HG02763 (cell line): Measurements from ENCODE around the gene SCAPER.
"Not testable (repeated sequence)": the region's sequence is repeated elsewhere in the genome, so short reads cannot be mapped to it uniquely, and the experiment has no call there.

ENCODE experiments used
- ATAC-seq: cut with Tn5 transposase; IDR thresholded peaks from one replicate; pipeline ENCODE4 v1.9.1; 2021; ENCODE audit warnings: mild to moderate bottlenecking, moderate library complexity; ENCODE audit not compliant: unreplicated experiment

Gene SCAPER

DNA sequence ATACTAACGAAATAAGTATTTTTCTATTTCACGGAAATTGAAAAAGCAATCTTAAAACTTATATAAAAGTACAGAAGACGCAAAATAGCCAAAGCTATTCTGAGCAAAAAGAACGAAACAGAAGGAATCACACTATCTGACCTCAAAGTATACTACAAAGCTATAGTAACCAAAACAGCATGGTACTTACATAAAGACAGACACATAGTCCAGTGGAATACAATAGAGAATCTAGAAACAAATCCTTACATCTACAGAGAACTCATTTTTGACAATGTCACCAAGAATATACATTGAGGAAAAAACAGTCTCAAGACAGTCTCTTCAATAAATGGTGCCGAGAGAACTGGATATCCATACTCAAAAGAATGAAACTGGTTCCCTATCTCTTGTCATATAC, 322.6 kb downstream of the SCAPER start:
- no peak for ATAC-seq

GRCh38 chr15:76577879-76578512, 327.1 kb downstream of the SCAPER start:
- ATAC-seq: no peak

GRCh38 chr15:76576523-76577279, 328.4 kb downstream of the SCAPER start:
- no peak for ATAC-seq

GRCh38 chr15:76575679-76576078, 329.5 kb downstream of the SCAPER start:
- ATAC-seq: no peak

- peak; percentile 80 for ATAC-seq
Measured at GRCh38 chr15:76575274-76575673, 329.9 kb downstream of the SCAPER start.

DNA sequence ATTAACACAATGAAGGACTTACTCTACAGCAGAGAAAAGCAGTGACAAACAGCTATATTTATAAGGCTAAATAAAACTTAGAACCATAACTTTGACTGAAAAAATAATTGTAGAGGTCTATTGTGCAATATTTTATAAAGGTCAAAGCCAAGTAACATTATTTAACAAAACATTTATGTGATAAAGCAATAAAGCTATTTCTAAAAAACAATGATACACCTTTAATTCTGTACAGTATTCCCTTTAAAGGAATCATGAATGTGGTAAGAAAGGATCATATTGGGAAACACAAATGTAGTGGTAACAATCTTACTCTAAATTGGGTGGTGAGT, 332.2 kb downstream of the SCAPER start:
- ATAC-seq: no peak

DNA sequence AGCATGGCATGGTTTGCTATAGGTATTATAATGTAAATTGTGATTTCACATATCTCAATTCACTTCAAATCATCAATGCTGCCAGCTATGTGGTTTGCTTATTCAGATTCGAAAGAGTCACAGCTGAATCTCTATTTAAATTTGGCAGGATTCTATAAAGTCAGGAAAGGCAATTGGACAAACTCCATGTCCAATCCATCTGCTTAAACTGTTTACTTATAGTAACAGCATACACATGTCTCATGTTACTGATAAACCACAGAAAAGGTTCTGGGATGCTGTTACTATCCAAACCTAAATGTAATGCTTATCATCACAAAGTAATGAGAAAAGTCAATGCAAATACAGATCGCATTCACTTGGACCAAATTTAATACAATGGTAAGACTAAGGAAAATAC, 338.9 kb downstream of the SCAPER start:
- no peak for ATAC-seq

DNA sequence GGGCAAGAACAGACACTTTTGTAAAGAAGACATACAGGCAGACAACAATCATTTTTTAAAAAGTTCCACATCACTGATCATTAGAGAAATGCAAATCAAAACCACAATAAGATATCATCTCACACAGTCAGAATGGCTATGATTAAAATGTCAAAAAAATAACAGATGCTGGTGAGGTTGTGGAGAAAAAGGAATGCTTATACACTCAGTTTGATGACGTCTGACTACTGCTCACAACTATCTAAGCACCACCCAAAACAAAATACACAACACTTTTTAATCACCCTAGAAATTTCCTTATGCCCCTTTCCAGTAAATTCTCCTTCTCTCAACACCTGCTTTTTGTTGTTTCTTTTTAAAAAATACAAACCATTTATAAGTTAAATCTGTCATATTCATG, 339.8 kb downstream of the SCAPER start:
- no peak for ATAC-seq

GRCh38 chr15:76555247-76555646, 349.9 kb downstream of the SCAPER start:
- no peak for ATAC-seq

- no peak for ATAC-seq
Measured at GRCh38 chr15:76553564-76553963, 351.6 kb downstream of the SCAPER start.

- ATAC-seq: no peak
Measured at GRCh38 chr15:76553102-76553501, 352.0 kb downstream of the SCAPER start.

GRCh38 chr15:76546805-76547204, 358.3 kb downstream of the SCAPER start:
- no peak for ATAC-seq

DNA sequence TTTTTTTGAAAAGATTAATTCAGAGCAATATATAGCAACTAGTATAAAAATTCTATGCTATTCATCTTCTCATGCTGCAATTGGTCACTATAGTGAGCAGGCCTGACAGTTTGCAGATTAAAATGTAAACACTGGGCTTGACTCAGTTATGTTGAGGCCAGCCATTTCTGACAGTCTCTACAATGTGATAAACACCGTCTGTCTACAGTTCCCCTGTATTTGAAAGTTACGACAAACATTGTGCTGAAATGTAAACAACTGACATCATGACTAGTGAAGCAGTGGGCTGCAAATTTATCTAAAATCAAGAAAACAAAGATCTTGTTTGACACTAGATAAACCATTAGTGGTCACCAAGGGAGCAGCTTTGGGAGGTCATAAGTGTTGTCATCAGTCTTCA, 371.1 kb downstream of the SCAPER start:
- ATAC-seq: no peak

DNA sequence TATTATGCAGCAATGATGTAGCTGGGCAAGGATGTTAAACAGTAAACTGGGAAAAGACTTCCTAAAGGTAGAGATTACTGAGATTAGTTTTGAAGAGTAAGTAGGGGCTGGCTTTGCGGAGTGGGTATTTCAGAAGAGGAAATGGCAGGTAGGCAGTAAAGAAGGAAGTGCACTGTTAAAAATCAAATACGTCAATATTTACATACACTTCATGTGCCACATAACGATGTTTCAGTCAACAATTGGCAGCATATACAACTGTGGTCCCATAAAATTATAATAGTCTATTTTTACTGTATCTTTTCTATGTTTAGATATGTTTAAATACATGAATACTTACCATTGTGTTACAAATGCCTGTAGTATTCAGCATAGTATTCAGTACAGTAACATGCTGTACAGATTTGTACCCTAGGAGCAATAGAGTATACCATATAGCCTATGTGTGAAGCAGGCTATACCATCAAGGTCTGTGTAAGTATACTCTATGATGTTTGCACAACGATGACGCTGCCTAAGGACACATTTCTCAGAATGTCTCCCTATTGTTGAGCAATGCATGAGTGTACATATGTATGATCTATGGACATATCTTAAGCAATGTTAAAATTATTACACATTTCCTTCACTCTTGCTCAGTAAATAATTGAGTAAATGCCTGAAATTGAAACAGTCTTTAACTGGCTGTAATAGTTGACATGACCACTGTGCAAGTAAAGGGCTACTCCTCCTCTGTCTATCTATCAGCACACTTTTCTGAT, 371.9 kb downstream of the SCAPER start:
- ATAC-seq: no peak

DNA sequence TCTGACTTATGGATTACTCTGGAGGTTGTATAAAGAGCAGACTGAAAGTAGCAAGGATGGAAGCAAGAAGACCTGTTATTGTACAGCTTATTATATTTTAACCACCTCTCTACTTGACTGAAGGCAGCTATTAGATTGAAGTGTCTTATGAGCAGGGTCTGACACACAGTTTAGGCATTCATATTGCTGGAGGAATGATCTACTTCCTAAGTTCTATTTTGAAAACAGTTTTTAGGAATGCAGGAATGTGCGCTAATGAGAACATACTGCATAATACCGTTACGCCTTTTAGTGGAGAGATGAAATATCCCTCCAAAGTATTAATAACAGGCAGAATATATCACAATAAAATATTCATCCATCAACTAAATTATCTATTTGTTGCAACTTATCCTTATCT, 375.2 kb downstream of the SCAPER start:
- no peak for ATAC-seq

DNA sequence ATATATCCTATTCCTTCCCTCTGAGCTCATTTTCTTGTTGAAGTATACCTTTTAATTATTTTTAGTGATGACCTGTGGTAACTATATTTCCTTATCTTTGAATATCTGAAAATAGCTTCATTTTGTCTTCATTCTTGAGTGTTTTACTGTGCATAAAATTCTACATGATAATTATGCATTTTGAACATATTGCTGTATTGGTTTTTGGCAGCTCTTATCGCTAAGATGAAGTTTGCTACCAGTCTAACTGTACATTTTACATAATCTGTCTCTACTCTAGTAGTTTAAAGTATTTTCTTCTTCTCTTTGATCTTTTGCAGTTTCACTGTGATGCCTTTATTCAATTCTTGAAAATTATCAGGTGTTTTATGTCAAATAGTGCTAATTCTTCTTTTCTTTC, 379.0 kb downstream of the SCAPER start:
- ATAC-seq: no peak

DNA sequence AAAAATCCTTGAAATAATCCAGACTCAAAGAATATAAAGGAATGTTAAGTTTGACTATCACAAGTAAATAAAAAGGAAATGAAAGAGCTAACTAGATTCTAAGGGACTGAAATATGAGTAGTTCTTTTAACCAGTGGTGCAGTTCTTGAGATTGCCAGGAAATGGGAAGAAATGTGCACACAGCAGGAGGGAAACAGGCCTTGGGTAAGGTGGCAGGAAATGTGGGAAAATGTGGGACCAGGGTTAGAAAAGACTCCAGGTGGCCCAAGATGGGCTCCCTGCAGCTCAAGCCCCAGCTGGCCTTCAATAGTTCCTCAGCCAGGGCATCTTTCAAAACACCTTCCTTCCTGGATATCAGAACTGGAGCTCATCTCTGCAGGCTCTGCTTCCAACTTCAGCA, 387.2 kb downstream of the SCAPER start:
- no peak for ATAC-seq

DNA sequence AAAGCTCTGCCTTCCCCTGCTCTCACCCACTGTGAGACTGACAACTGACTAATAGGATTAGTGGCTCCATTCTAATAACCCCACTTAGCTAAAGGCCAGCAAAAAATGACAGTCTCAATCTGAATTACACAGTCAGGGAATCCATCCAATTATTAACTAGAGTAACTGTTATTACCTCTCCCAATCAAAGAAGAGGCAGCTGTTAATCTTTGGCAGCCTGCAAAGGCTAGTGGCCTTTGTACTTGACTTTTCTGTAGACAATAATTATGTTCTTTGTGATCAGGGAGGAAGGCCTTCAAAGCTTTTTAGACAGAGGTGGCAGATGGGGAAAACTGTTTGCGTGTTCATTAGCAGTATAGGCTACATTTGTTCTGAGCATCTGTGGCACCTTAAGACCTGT, 390.9 kb downstream of the SCAPER start:
- ATAC-seq: no peak

DNA sequence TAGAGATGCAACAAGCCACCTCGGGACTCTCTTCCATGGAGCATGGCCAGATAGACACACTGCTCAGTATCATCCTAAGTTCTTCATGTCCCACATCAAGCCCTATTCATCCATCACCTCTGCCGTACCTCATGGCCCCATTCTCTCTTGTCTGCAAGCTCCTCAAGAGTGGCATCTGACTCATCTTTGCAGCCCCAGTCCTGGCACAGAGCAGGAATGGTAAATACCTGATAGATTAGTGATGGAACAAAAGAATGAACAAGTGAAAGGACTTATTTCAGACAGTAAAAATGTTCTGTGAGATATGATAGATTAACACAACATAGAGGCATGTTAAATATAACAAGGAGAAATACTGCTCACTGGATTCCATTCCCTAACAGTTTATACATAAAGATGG, 392.2 kb downstream of the SCAPER start:
- no peak for ATAC-seq

- not testable (repeated sequence) for ATAC-seq
Measured at GRCh38 chr15:76510663-76511062, 394.5 kb downstream of the SCAPER start.

DNA sequence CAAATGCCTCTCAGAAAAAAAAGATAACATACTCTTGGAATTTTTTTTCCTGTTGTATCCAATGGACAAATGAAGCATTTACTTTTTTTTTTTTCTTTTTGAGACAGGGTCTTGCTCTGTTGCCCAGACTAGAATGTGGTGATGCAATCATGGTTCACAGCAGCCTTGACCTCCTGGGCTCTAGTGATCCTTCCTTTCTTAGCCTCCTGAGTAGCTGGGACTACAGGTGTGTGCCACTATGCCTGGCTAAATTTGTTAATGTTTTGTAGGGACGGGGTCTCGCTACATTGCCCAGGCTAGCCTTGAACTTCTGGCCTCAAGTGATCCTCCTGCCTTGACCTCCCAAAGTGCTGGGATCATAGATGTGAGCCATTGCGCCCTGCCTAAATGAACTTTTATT, 401.3 kb downstream of the SCAPER start:
- ATAC-seq: no peak

DNA sequence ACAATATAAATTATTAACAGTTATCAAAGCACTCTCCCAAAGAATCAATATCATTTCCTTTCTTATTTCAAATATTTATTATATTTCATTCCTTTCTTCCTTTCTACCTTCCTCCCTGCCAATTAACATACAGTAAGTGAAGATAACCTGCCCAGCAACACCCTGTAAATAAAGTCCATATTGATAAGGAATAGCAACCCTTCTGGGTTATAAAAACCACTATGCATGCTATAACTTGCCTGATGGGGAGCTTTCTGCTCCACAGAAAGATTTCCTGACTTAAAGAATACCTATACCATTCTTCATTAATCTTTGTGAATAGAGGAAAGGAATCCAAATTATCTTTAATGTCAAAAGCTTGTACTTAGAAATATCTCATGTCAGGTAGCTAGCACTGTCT, 402.0 kb downstream of the SCAPER start:
- no peak for ATAC-seq
